NCI-H82 treated with DMSO at 0.1 percent for 48 hours (cell line): ENCODE measurements around the gene OR51T1.
"Not testable (repeated sequence)": the region's sequence is repeated elsewhere in the genome, so short reads cannot be mapped to it uniquely, and the experiment has no call there.

Source experiments
- DNase-seq: peaks from one replicate; lab custom pipeline; 2025; ENCODE audit not compliant: unreplicated experiment; lab: John Stamatoyannopoulos, UW

The OR51T1 gene

GRCh38 chr11:4881860-4882500, at the start of gene OR51T1:
Gene OR51T1, plus strand, starts transcription at chr11:4881900. Its CDS starts 0 bp downstream, at chr11:4881900.
- no peak for DNase-seq

- DNase-seq, result no peak
Observed at GRCh38 chr11:4839851-4840549, 41.7 kb upstream of the OR51T1 start.

GRCh38 chr11:4848908-4849532, 32.7 kb upstream of the OR51T1 start, which contains the start of gene OR51S1:
Gene OR51S1, minus strand, starts transcription at chr11:4849208. Its CDS starts 0 bp downstream, at chr11:4849208.
- no peak for DNase-seq

- no peak for DNase-seq
Observed at GRCh38 chr11:4851033-4851432, 30.7 kb upstream of the OR51T1 start.

GRCh38 chr11:4854286-4854685, 27.4 kb upstream of the OR51T1 start:
- DNase-seq, result not testable (repeated sequence)

GRCh38 chr11:4862447-4863236, 19.1 kb upstream of the OR51T1 start:
- no peak for DNase-seq

GRCh38 chr11:4863876-4864275, 17.8 kb upstream of the OR51T1 start:
- DNase-seq, result no peak

GRCh38 chr11:4865855-4866254, 15.8 kb upstream of the OR51T1 start:
- no peak for DNase-seq

- DNase-seq, result no peak
Observed at GRCh38 chr11:4881188-4881587, 512 bp upstream of the OR51T1 start.

- DNase-seq, result no peak
Observed at GRCh38 chr11:4882543-4882942, 843 bp downstream of the OR51T1 start.

GRCh38 chr11:4884361-4884760, 2.7 kb downstream of the OR51T1 start:
- no peak for DNase-seq

- DNase-seq, result no peak
Observed at GRCh38 chr11:4886186-4886585, 4.5 kb downstream of the OR51T1 start.

- DNase-seq, result no peak
Observed at GRCh38 chr11:4887591-4887990, 5.9 kb downstream of the OR51T1 start.

GRCh38 chr11:4890279-4890678, 8.6 kb downstream of the OR51T1 start:
- no peak for DNase-seq

GRCh38 chr11:4891996-4892640, 10.4 kb downstream of the OR51T1 start:
- no peak for DNase-seq

GRCh38 chr11:4903484-4903883, 21.8 kb downstream of the OR51T1 start, which contains the start of gene OR51A7:
Gene OR51A7, plus strand, starts transcription at chr11:4903783. Its CDS starts 3,587 bp downstream, at chr11:4907370.
- DNase-seq, result no peak

- no peak for DNase-seq
Observed at GRCh38 chr11:4916581-4916980, 34.9 kb downstream of the OR51T1 start.

- DNase-seq, result no peak
Observed at GRCh38 chr11:4919250-4919649, 37.5 kb downstream of the OR51T1 start, which contains the start of gene OR51G2. Gene OR51G2, minus strand, starts transcription at chr11:4919350. Its CDS starts 3,687 bp downstream, at chr11:4915663.

- no peak for DNase-seq
Observed at GRCh38 chr11:4921796-4922195, 40.1 kb downstream of the OR51T1 start.

- DNase-seq, result no peak
Observed at GRCh38 chr11:4922304-4922703, 40.6 kb downstream of the OR51T1 start.

- no peak for DNase-seq
Observed at GRCh38 chr11:4924239-4924638, 42.5 kb downstream of the OR51T1 start, which contains the start of gene OR51G1. Gene OR51G1, minus strand, starts transcription at chr11:4924339. Its CDS starts 0 bp downstream, at chr11:4924339.
